ENCODE data around the gene ASB13.

DNA sequence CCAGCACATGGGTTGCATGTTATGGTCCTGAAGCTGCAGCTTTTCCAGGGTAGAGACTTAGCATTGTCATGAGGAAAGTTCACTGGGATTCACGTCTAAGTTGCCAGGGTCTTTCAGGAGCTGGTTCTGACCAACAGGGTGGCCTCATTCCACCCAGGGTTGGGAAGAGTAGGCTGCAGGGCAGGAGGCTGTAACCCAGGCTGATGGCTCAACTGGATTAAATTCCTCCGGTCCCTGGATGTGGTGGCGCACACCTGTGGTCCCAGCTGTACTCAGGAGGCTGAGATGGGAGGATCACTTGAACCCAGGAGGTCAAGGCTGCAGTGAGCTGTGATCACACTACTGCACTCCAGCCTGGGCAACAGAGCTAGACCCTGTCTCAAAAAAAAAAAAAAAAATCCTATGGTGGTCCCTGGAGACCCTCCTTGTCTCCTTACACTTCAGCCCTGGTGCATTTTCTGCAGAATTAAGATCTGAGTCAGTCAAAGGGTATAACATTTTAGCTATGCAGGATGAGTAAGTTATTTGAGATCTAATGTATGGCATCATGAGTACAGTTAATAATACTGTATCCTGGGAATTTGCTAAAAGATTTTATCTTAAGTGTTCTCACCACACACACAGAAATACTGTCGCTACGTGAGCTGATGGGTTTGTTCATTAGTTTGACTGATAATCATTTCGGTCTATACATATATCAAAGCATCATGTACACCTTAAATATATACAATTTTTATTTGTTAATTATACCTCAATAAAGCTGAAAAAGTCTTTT is 44.0 kb downstream of the ASB13 start:
- TF ChIP-seq CTCF (IDR thresholded peaks at IDR 0.05) (no peak), EZH2 (IDR thresholded peaks at IDR 0.05; ENCODE audit: borderline replicate concordance, insufficient read depth, low read depth, low read length, poor library complexity, severe bottlenecking) (no peak)
